ENCODE data around the gene HNRNPM. TPM values are rescaled to one million over a fixed set of nuclear protein-coding genes. Genes with fewer than 3 reads are reported as not detected.
"Not testable (repeated sequence)": the region's sequence is repeated elsewhere in the genome, so short reads cannot be mapped to it uniquely, and the experiment has no call there.

Gene HNRNPM
- total and polyA plus RNA-seq, 2 experiments from 2014 or later, result 69.3 to 159 TPM

DNA sequence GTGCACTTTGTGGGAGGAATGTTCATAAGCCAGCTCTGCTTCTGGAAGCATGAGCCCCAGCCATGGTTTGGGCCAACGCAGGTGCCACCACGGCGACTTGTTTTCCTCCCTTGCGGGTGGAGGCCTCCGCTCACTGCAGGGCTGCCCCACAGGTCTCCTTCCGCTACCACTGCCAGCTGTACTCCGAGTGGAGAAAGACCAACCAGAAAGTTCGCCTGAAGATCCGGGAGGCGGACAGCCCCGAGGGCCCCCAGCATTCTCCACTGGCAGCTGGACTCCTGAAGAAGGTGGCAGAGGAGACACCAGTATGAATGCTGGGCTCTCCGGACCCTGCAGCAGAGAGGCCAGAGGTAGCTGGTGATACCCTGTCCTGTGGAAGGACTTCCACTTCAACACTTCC is 6.5 kb upstream of the HNRNPM start:
- Histone ChIP-seq H3K79me2 (no peaks in the 10 kb centered on the region), H3K27me3 (no peaks in the 10 kb centered on the region), H2AFZ (no peak overlapping the region), H3K9me2 (replicated peaks; ENCODE audit: insufficient read depth) (no peaks in the 10 kb centered on the region), H3K4me3 (no peak overlapping the region), H3K36me3 (replicated peaks; ENCODE audit: insufficient read depth, low read depth) (no peaks in the 10 kb centered on the region), H3K27ac (no peak overlapping the region), H3K9me3 (ENCODE audit: low read depth) (no peaks in the 10 kb centered on the region), H3K4me1 (ENCODE audit: insufficient read depth) (no peaks in the 10 kb centered on the region), H3K4me2 (no peak overlapping the region), H4K20me1 (ENCODE audit: insufficient read depth, poor library complexity, severe bottlenecking) (no peaks in the 10 kb centered on the region)
- no peak for TF ChIP-seq EZH2 (IDR thresholded peaks at IDR 0.05; ENCODE audit: borderline replicate concordance)
- TF ChIP-seq, protein P1, sequence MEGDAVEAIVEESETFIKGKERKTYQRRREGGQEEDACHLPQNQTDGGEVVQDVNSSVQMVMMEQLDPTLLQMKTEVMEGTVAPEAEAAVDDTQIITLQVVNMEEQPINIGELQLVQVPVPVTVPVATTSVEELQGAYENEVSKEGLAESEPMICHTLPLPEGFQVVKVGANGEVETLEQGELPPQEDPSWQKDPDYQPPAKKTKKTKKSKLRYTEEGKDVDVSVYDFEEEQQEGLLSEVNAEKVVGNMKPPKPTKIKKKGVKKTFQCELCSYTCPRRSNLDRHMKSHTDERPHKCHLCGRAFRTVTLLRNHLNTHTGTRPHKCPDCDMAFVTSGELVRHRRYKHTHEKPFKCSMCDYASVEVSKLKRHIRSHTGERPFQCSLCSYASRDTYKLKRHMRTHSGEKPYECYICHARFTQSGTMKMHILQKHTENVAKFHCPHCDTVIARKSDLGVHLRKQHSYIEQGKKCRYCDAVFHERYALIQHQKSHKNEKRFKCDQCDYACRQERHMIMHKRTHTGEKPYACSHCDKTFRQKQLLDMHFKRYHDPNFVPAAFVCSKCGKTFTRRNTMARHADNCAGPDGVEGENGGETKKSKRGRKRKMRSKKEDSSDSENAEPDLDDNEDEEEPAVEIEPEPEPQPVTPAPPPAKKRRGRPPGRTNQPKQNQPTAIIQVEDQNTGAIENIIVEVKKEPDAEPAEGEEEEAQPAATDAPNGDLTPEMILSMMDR (IDR thresholded peaks at IDR 0.05; ENCODE audit: poor library complexity), result no peak
- no peak for TF ChIP-seq EZH2phosphoT487 (IDR thresholded peaks at IDR 0.05; ENCODE audit: low read depth, severe bottlenecking, unreplicated experiment)
- 96% methylated on average over 12 of the region's 12 CpGs for WGBS (ENCODE audit: low lambda C conversion rate, missing lambda C conversion rate)
- DNase-seq (ENCODE audit: low spot score), result no peak

DNA sequence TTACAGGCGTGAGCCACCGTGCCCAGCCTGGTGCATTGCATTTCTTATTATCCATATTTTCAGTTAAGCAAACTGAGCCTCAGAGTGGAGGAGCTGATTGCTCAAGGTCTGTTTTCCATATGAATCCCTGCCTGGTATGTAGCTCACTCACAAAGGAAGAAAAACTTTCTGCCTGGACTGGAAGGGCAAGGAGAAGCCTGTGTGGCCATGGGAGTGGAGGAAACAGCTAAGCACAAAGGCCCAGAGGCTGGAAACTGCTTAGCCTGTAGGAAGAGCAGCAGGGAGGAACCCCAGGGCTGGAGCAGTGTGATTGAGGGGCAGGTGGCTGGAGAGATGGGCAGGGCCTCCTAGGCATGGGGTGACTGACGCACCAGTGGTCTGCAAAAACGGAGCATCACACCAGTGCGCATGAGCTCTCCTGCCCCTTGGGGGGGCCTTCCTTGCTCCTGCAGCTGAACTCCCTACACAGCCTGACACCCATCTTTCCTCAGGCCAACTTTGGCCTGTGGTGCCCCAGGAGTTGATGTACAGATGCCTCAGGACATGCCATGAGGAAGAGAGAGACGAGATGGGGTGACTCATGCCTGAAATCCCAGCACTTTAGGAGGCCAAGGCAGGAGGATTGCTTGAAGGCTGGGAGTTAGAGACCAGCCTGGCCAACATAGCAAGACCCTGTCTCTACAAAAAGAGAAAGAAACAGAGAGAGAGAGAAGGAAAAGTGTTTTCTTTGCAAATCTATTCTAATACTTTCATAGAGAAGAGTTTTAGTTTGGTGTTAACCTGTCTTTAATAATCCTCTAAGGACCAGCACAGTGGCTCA is 2.8 kb upstream of the HNRNPM start:
- Histone ChIP-seq H3K27me3 (no peaks in the 10 kb centered on the region), H3K4me3 (no peak overlapping the region), H3K9me2 (replicated peaks; ENCODE audit: insufficient read depth) (no peaks in the 10 kb centered on the region), H3K36me3 (replicated peaks; ENCODE audit: insufficient read depth, low read depth) (no peaks in the 10 kb centered on the region), H3K4me1 (ENCODE audit: insufficient read depth) (peaks cover 10% of the 10 kb centered on the region), H3K79me2 (peaks cover 21% of the 10 kb centered on the region), H4K20me1 (ENCODE audit: insufficient read depth, poor library complexity, severe bottlenecking) (peaks cover 18% of the 10 kb centered on the region), H2AFZ (no peak overlapping the region), H3K27ac (no peak overlapping the region), H3K9me3 (ENCODE audit: low read depth) (no peaks in the 10 kb centered on the region), H3K4me2 (no peak overlapping the region)
- no peak for TF ChIP-seq EZH2phosphoT487 (IDR thresholded peaks at IDR 0.05; ENCODE audit: low read depth, severe bottlenecking, unreplicated experiment)
- TF ChIP-seq, protein P1 (IDR thresholded peaks at IDR 0.05; ENCODE audit: poor library complexity), result no peak
- DNase-seq (ENCODE audit: low spot score), result no peak
- WGBS (ENCODE audit: low lambda C conversion rate, missing lambda C conversion rate), result 80% methylated on average over 6 of the region's 6 CpGs

DNA sequence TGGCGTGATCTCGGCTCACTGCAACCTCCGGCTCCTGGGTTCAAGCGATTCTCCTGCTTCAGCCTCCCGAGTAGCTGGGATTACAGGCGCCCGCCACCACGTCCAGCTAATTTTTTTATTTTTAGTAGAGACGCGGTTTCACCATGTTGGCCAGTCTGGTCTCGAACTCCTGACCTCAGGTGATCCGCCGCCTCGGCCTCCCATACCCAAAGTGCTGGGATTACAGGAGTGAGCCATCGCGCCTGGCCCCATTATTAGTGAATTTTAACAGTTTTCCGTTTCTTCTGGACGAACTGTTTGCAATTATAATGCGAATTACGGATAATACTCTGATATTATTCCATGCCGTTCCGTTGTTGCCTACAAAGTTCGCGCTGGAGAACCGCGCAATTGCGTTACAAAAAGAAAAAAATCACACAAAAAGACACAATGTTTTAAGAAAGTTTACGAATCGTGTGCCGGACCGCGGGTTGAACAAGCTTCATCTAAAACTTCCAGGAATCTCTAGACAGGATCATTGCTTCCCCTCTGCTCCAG is 567 bp upstream of the HNRNPM start:
- H3K27me3 ChIP-seq; H3K9me3 ChIP-seq (ENCODE audit: low read depth); DNase-seq (ENCODE audit: low spot score); H3K36me3 ChIP-seq (replicated peaks; ENCODE audit: insufficient read depth, low read depth); H3K9me2 ChIP-seq (replicated peaks; ENCODE audit: insufficient read depth): not testable (repeated sequence)
- peaks cover 30% of the 10 kb centered on the region for H3K4me1 ChIP-seq (ENCODE audit: insufficient read depth)
- H3K27ac ChIP-seq, result peak overlapping the region; percentile 86
- H3K4me2 ChIP-seq, result peak overlapping the region; percentile 86
- peaks cover 41% of the 10 kb centered on the region for H4K20me1 ChIP-seq (ENCODE audit: insufficient read depth, poor library complexity, severe bottlenecking)
- H3K79me2 ChIP-seq, result peaks cover 44% of the 10 kb centered on the region
- peak overlapping the region; percentile 98 for H2AFZ ChIP-seq
- WGBS (ENCODE audit: low lambda C conversion rate, missing lambda C conversion rate), result 35% methylated on average over 32 of the region's 32 CpGs
- H3K4me3 ChIP-seq, result peak overlapping the region; percentile 51

DNA sequence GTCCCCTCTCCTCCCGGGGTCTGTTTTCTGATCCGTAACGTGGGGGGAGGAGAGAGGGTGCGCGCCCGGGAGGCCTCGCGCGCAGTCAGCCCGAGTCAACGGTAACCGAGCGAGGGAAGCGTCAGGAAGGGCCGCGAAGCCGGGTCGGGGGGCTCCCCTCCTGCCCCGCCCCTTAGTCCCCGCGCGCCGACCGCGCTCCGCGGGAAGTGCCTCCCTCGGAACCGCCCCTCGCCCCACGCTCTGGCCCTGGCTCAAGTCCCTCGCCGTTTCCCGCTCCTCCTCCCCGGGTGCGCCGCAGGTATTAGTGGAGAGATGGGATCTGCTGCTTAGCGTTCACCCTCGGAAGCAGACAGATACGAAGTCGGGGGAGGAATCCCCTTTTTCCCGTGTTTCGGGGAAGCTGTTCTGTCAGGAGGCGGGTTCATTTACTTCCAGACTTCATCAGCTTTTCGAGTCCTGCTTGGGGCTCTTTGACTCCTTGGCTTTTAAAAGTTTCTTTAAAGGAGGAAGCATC is 770 bp downstream of the HNRNPM start:
- Histone ChIP-seq H3K9me2 (replicated peaks; ENCODE audit: insufficient read depth) (no peaks in the 10 kb centered on the region), H3K27ac (peak overlapping the region; percentile 95), H3K36me3 (replicated peaks; ENCODE audit: insufficient read depth, low read depth) (no peaks in the 10 kb centered on the region), H3K79me2 (peaks cover 55% of the 10 kb centered on the region), H2AFZ (peak overlapping the region; percentile 47), H4K20me1 (ENCODE audit: insufficient read depth, poor library complexity, severe bottlenecking) (peaks cover 53% of the 10 kb centered on the region), H3K4me1 (ENCODE audit: insufficient read depth) (peaks cover 38% of the 10 kb centered on the region), H3K4me3 (peak overlapping the region; percentile 89), H3K27me3 (no peaks in the 10 kb centered on the region), H3K9me3 (ENCODE audit: low read depth) (no peaks in the 10 kb centered on the region), H3K4me2 (peak overlapping the region; percentile 88)
- peak; percentile 70 for DNase-seq (ENCODE audit: low spot score)
- TF ChIP-seq EZH2 (IDR thresholded peaks at IDR 0.05; ENCODE audit: borderline replicate concordance), result no peak
- no peak for TF ChIP-seq EZH2phosphoT487 (IDR thresholded peaks at IDR 0.05; ENCODE audit: low read depth, severe bottlenecking, unreplicated experiment)
- TF ChIP-seq, protein P1 (IDR thresholded peaks at IDR 0.05; ENCODE audit: poor library complexity), result no peak
- under 1% methylated on average over 21 of the region's 45 CpGs for WGBS (ENCODE audit: low lambda C conversion rate, missing lambda C conversion rate)

Data from hepatocyte (in vitro differentiated cells).